HG03342 (cell line): ENCODE results near the gene CST8.
A peak's percentile ranks its signal among the peaks of the same experiment; 100 is the strongest.

Source experiments
- ATAC-seq: cut with Tn5 transposase; IDR thresholded peaks from one replicate; pipeline ENCODE4 v1.9.1; 2021; ENCODE audit warnings: mild to moderate bottlenecking, moderate library complexity; ENCODE audit not compliant: unreplicated experiment

Gene CST8

GRCh38 chr20:23475395-23475794, 15.5 kb upstream of the CST8 start:
- ATAC-seq, result no peak

GRCh38 chr20:23476015-23476754, 14.7 kb upstream of the CST8 start:
- no peak for ATAC-seq

GRCh38 chr20:23477223-23477622, 13.7 kb upstream of the CST8 start:
- no peak for ATAC-seq

- ATAC-seq, result no peak
Observed at GRCh38 chr20:23479043-23479442, 11.9 kb upstream of the CST8 start.

- ATAC-seq, result no peak
Observed at GRCh38 chr20:23482138-23482537, 8.8 kb upstream of the CST8 start.

GRCh38 chr20:23484081-23484480, 6.8 kb upstream of the CST8 start:
- no peak for ATAC-seq

GRCh38 chr20:23488470-23488869, 2.4 kb upstream of the CST8 start:
- no peak for ATAC-seq

GRCh38 chr20:23488996-23489395, 1.9 kb upstream of the CST8 start:
- no peak for ATAC-seq

- ATAC-seq, result no peak
Observed at GRCh38 chr20:23492292-23492691, 1.4 kb downstream of the CST8 start.

- ATAC-seq, result no peak
Observed at GRCh38 chr20:23493172-23493772, 2.4 kb downstream of the CST8 start.

- ATAC-seq, result no peak
Observed at GRCh38 chr20:23497536-23497935, 6.6 kb downstream of the CST8 start.

GRCh38 chr20:23501926-23502325, 11.0 kb downstream of the CST8 start:
- no peak for ATAC-seq

- ATAC-seq, result no peak
Observed at GRCh38 chr20:23503649-23504048, 12.7 kb downstream of the CST8 start.

- ATAC-seq, result no peak
Observed at GRCh38 chr20:23507346-23507745, 16.4 kb downstream of the CST8 start.

- no peak for ATAC-seq
Observed at GRCh38 chr20:23508449-23509229, 17.7 kb downstream of the CST8 start.

- no peak for ATAC-seq
Observed at GRCh38 chr20:23509247-23509913, 18.5 kb downstream of the CST8 start.

- ATAC-seq, result no peak
Observed at GRCh38 chr20:23510000-23510590, 19.2 kb downstream of the CST8 start.

GRCh38 chr20:23513164-23513563, 22.2 kb downstream of the CST8 start:
- ATAC-seq, result peak; percentile 78

GRCh38 chr20:23514848-23515247, 23.9 kb downstream of the CST8 start:
- ATAC-seq, result no peak

- no peak for ATAC-seq
Observed at GRCh38 chr20:23515250-23515939, 24.5 kb downstream of the CST8 start.
